ENCODE measurements around the gene IGF2.

DNA sequence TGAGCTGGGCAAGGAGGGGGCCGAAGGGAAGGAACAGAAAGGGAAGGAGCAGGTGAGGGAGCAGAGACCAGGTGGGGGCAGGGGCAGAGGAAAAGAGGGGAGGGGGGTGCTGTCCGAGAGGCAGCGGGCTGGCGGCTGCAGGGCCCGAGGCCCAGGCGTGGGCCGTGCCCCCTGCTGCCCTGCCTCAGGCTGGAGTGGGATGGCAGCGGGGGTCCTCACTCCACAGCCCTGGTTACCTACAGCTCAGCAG lies 2.3 kb downstream of the IGF2 start:
- TF ChIP-seq, protein P1, sequence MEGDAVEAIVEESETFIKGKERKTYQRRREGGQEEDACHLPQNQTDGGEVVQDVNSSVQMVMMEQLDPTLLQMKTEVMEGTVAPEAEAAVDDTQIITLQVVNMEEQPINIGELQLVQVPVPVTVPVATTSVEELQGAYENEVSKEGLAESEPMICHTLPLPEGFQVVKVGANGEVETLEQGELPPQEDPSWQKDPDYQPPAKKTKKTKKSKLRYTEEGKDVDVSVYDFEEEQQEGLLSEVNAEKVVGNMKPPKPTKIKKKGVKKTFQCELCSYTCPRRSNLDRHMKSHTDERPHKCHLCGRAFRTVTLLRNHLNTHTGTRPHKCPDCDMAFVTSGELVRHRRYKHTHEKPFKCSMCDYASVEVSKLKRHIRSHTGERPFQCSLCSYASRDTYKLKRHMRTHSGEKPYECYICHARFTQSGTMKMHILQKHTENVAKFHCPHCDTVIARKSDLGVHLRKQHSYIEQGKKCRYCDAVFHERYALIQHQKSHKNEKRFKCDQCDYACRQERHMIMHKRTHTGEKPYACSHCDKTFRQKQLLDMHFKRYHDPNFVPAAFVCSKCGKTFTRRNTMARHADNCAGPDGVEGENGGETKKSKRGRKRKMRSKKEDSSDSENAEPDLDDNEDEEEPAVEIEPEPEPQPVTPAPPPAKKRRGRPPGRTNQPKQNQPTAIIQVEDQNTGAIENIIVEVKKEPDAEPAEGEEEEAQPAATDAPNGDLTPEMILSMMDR (IDR thresholded peaks at IDR 0.05): no peak
- no peak for TF ChIP-seq POLR2A (IDR thresholded peaks at IDR 0.05)
